Activated CD8-positive, alpha-beta memory T cell treated with anti-CD3 and anti-CD28 coated beads, Interleukin-2, amount 50 U/mL, for 24 hours (primary cell): ENCODE data around the gene CTBS.
"Not testable (repeated sequence)": the region's sequence is repeated elsewhere in the genome, so short reads cannot be mapped to it uniquely, and the experiment has no call there.

Source experiments
- DNase-seq: peaks from one replicate; pipeline ENCODE4 v3.0.0-alpha.2; 2020; ENCODE audit errors: extremely low read depth

CTBS gene

GRCh38 chr1:84573967-84574842 is at the start of gene CTBS:
Gene CTBS, minus strand, starts transcription at chr1:84574440. Its CDS starts 25 bp downstream, at chr1:84574415.
- peak; percentile 54 for DNase-seq

GRCh38 chr1:84621553-84621952 is 47.3 kb upstream of the CTBS start:
- DNase-seq = no peak

- DNase-seq = peak; percentile 43
Measured at GRCh38 chr1:84620720-84621313, 46.6 kb upstream of the CTBS start.

GRCh38 chr1:84619383-84620102 is 45.3 kb upstream of the CTBS start:
- DNase-seq = peak; percentile 31

- no peak for DNase-seq
Measured at GRCh38 chr1:84617349-84617748, 43.1 kb upstream of the CTBS start.

GRCh38 chr1:84615790-84616189 is 41.5 kb upstream of the CTBS start:
- no peak for DNase-seq

GRCh38 chr1:84613887-84614286 is 39.6 kb upstream of the CTBS start:
- DNase-seq = no peak

- DNase-seq = no peak
Measured at GRCh38 chr1:84613026-84613425, 38.8 kb upstream of the CTBS start.

- no peak for DNase-seq
Measured at GRCh38 chr1:84611796-84612195, 37.6 kb upstream of the CTBS start.

GRCh38 chr1:84611091-84611490 is 36.9 kb upstream of the CTBS start:
- no peak for DNase-seq

- DNase-seq = no peak
Measured at GRCh38 chr1:84606977-84607376, 32.7 kb upstream of the CTBS start.

- no peak for DNase-seq
Measured at GRCh38 chr1:84605157-84605556, 30.9 kb upstream of the CTBS start.

- DNase-seq = no peak
Measured at GRCh38 chr1:84603941-84604830, 29.9 kb upstream of the CTBS start.

- DNase-seq = no peak
Measured at GRCh38 chr1:84603223-84603622, 29.0 kb upstream of the CTBS start.

GRCh38 chr1:84600796-84601195 is 26.6 kb upstream of the CTBS start:
- no peak for DNase-seq

GRCh38 chr1:84598846-84599741 is 24.9 kb upstream of the CTBS start:
- DNase-seq = no peak

- no peak for DNase-seq
Measured at GRCh38 chr1:84598418-84598817, 24.2 kb upstream of the CTBS start.

GRCh38 chr1:84597011-84597410 is 22.8 kb upstream of the CTBS start:
- DNase-seq = no peak

GRCh38 chr1:84594959-84595358 is 20.7 kb upstream of the CTBS start:
- DNase-seq = not testable (repeated sequence)

GRCh38 chr1:84587099-84587498 is 12.9 kb upstream of the CTBS start:
- DNase-seq = no peak

- DNase-seq = no peak
Measured at GRCh38 chr1:84585803-84586202, 11.6 kb upstream of the CTBS start.
